Suppressor macrophage (primary cell): ENCODE measurements around the gene FAF1.
"Not testable (repeated sequence)": the region's sequence is repeated elsewhere in the genome, so short reads cannot be mapped to it uniquely, and the experiment has no call there.

Experiments used
- DNase-seq, 4 experiments: peaks; one replicate each; pipeline ENCODE4 v3.0.0-alpha.2; 2020 to 2022

The FAF1 gene

DNA sequence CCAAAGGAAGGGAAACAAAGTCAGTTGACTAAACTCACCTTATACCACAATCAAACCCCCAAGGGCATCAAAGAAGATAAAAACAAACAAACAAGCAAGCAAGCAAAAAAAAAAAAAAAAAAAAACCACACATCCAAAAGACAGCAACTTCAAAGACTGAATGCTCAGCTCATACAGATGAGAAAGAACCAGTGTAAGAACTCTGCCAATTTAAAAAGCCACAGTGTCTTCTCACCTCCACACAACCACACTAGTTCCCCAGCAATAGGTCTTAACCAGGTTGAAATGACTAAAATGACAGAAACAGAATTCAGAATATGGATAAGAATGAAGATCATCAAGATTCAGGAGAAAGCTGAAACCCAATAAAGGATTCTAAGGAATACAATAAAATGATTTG lies 193.4 kb downstream of the FAF1 start:
- DNase-seq, result no peak

- DNase-seq, result not testable (repeated sequence)
Observed at GRCh38 chr1:50756543-50756942, 203.5 kb downstream of the FAF1 start.

DNA sequence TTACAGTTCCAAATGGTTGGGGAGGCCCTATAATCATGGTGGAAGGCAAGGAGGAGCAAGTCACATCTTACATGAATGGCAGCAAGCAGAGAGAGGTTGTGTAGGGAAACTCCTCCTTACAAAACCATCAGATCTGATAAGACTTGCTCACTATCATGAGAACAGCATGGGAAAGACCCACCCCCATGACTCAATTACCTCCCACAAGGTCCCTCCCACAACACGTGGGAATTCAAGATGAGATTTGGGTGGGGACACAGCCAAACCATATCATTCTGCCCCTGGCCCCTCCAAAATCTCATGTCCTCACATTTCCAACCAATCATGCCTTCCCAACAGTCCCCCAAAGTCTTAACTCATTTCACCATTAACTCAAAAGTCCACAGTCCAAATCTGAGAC lies 205.3 kb downstream of the FAF1 start:
- DNase-seq, result not testable (repeated sequence)

- DNase-seq, result peak in 3 of 4 experiments; percentile 7 to 28 (median 9)
Observed at GRCh38 chr1:50750021-50750619, 209.9 kb downstream of the FAF1 start.

GRCh38 chr1:50747394-50747793 lies 212.7 kb downstream of the FAF1 start:
- no peak for DNase-seq

DNA sequence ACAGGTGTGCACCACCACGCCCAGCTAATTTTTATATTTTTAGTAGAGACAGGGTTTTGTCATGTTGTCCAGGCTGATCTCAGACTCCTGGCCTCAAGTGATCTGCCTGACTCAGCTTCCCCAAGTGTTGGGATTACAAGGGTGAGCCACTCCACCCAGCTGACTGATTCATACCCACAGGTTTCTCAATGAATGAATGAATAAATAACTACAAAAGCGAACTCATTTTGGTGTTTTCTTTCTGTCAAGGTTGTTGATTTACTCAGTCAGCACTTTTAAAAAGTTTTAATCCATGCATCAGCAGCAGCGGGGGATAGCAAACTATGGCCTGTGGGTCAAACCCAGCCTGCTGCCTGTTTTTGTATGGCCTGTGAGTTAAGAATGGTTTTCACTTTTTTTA lies 217.5 kb downstream of the FAF1 start:
- DNase-seq, result no peak

- no peak for DNase-seq
Observed at GRCh38 chr1:50739125-50739524, 220.9 kb downstream of the FAF1 start.

- peak in 2 of 4 experiments; percentile 26 to 40 for DNase-seq
Observed at GRCh38 chr1:50735443-50735842, 224.6 kb downstream of the FAF1 start.

- not testable (repeated sequence) for DNase-seq
Observed at GRCh38 chr1:50727578-50727977, 232.5 kb downstream of the FAF1 start.

- DNase-seq, result peak; percentile 34 to 69 (median 52)
Observed at GRCh38 chr1:50724626-50725286, 235.3 kb downstream of the FAF1 start.

DNA sequence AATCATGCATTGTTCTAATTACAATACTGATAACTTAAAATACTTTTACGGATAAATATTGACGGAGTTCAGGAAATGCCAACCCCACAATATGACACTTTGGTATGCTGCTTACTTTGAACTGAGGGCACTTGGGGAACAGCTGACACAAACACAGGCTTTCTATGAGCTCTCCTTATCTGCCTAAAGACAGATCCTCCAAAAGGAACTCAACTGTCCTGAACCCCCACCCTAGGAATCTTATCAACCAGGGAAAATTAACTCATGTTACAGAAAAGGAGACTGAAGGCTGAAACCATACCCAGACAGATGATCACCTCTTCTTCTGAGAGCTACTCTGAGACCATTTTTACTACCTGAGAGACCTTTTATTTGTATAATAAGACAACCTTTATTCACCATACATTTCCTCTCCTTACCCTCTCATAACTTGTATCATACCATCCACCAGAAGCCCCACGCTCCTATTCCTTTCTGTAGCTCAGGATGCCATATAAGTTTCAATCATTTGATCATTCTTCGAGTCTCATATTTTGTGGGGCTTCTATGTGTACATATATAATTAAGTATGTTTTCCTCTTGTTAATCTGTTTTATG lies 239.5 kb downstream of the FAF1 start:
- no peak for DNase-seq

DNA sequence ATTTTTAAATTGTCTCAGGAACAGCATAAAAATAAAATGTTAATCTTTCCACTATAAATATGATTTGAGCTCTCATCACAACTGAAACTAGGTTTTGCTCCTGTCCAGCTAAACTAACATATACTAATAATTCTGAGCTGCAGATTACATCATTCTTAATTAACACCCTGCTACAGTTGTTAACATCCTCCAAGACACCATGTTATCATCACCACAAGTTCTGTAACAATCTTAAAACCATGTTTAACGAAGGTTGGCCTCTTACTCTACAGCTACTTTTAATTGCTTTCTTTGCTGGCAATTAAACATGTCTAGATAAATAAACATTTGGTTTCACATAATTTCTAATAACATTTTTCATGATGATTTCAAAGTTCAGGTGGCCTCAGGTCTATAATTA lies 240.9 kb downstream of the FAF1 start:
- DNase-seq, result no peak

DNA sequence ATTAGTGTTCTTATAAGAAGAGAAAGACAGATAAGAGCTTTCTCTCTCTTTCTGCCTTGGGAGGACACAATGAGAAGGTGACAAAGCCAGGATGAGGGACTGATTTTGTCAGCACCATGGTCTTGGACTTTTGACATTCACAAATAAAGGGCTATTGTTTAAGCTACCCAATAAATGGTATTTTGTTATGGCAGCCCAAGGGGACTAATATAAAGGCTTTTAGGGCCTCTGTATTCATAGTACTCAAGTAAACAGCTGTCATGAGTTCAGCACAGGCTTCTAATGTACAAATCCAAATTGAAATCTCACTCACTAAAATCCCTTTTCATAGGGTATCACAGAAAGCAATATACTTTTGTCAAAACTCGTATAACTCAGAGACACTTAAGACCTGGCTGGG lies 242.7 kb downstream of the FAF1 start:
- no peak for DNase-seq

DNA sequence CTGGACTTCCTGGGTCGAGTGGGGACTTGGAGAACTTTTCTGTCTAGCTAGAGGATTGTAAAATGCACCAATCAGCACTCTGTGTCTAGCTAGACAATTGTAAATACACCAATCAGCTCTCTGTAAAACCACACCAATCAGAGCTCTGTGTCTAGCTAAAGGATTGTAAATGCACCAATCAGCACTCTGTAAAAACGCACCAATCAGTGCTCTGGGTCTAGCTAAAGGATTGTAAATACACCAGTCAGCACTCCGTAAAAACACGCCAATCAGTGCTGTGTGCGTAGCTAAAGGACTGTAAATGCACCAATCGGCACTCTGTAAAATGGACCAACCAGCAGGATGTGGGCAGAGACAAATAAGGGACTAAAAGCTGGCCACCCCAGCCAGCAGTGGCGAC lies 243.6 kb downstream of the FAF1 start:
- not testable (repeated sequence) for DNase-seq

- DNase-seq, result no peak
Observed at GRCh38 chr1:50710099-50710498, 250.0 kb downstream of the FAF1 start.

- no peak for DNase-seq
Observed at GRCh38 chr1:50707824-50708223, 252.2 kb downstream of the FAF1 start.

DNA sequence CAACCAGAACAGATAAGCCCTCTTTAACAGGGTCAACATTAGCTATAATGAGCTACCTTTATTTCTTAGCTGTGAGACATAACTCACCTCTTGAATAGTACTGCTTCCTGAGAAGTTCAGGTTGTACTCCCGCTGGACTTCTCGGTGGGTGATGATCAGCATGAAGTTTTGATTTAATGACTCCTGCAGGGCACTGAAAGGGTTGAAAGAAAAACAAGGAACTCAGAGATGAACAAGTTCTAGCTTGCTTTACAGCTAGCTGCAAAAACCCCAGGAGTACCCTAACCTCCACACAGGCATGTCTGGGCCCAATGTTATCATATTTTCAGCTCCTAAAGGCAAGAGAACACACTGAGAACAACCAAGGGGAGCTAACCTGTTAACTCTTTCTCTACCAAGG lies 254.4 kb downstream of the FAF1 start:
- no peak for DNase-seq

DNA sequence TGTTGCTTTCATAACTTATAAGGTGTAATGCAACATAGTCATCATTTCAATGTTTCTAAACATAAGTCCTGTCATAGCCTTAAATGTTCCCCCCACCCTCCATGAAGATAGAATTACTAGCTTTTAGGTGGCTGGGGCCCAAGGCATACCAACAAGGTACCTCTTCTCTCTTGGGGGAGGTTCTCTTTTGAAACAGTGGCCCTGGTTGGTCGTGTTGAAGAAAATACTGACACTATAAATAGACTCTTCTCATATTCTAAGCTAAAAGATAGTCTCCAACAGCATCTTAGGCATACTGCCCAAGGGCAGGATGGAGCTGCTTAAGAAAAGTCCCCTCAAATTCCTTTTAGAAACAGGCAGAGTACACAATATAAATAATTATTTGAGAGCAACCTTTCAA lies 255.0 kb downstream of the FAF1 start:
- no peak for DNase-seq

- DNase-seq, result peak; percentile 19 to 54 (median 32)
Observed at GRCh38 chr1:50704126-50704525, 255.9 kb downstream of the FAF1 start.

- DNase-seq, result no peak
Observed at GRCh38 chr1:50703240-50703639, 256.8 kb downstream of the FAF1 start.

- no peak for DNase-seq
Observed at GRCh38 chr1:50702395-50702794, 257.7 kb downstream of the FAF1 start.

DNA sequence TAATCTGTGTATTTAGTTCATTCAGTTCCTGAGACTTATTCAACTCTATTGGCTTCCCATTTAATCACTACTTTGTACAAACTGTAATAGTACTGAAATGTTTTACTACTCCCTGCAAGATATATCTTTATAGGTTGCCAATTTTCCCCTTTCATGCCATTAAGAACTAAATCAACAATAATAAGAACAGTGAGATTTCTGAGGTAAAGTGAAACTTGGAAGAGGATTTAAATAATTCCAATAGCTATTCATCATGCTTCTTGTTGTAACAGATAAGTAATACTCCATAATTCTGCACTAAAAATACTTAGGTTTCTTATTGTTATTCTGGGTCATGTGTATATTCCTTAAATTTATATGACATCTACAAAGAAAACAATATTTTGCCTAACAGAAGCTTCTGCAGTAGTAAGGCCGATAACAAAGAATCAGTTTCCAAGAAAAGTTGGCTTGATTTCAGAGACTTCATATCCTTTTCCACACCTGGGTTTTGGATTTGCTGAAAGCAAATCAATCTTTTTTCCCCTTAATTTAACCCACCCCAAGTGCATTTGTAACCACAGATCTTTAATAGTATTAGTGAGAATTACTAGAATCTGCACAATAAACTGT lies 258.3 kb downstream of the FAF1 start:
- no peak for DNase-seq

DNA sequence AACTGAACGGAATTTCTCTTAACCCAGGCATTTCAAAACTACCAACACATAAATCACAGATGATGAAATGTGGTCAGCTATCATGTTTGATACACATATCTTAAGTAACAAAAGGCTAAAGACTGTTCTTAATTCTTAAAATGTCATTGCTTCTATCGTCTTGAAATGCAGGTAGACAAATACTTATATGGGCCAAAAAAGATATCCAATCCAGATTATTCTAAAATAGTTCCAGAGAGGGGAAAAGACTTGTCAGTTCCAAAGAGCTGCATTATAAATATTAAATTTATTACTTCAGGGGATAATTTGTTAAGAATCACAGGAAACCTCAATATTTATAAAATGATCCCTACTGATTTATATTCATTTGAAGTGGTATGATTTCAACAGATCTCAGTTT lies 259.4 kb downstream of the FAF1 start:
- no peak for DNase-seq

DNA sequence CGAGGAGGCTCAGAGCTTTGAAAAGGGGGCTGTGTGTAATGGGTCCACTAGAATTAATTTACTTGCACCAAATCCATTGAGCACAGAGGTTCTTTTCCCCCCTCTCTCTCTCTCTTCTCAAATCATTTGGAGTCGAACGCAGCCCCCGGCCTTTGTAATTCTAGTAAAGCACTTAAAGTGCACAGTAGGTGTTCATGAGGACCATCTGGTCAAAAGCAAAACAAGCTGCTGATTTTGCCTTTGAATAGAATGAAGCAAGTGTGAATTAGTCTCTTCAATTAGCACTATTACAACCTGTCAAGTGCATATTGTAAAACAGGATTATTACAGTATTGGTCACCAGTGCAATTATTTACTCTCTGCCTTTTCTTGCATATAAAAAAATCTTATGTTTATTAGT lies 259.9 kb downstream of the FAF1 start:
- DNase-seq, result no peak
